Neutrophil (primary cell): Measurements from ENCODE around the gene ACVR2B.

ENCODE experiments used
- H3K27ac ChIP-seq: fragments of 200-600 bp; sonication (generic); 2 replicates; pipeline ENCODE4 v1.5.1; 2016; ENCODE audit warnings: mild to moderate bottlenecking, moderate library complexity
- H3K27me3 ChIP-seq: fragments of 200-600 bp; sonication (generic); 2 replicates; pipeline ENCODE4 v1.6.0; 2016; ENCODE audit warnings: mild to moderate bottlenecking
- H3K36me3 ChIP-seq: fragments of 200-600 bp; sonication (generic); 2 replicates; pipeline ENCODE4 v1.5.1; 2017
- H3K4me1 ChIP-seq, 2 experiments: fragments of 200-600 bp in 1 of 2; sonication (generic) in 1 of 2; 1 replicate in 1 of 2; 2 replicates in 1 of 2; pipeline versions ENCODE4 v1.5.1 to v1.6.1; 2013 to 2016; ENCODE audit warnings: low read depth in 1 of 2, low read length in 1 of 2, mild to moderate bottlenecking in 1 of 2, moderate library complexity in 1 of 2; ENCODE audit not compliant: control insufficient read depth in 1 of 2, insufficient read depth in 1 of 2
- H3K4me3 ChIP-seq, 2 experiments: fragments of 200-600 bp in 1 of 2; sonication (generic) in 1 of 2; 1 replicate in 1 of 2; 2 replicates in 1 of 2; pipeline ENCODE4 v1.5.1; 2013 to 2016; ENCODE audit warnings: low read depth in 1 of 2, low read length in 1 of 2, mild to moderate bottlenecking in 1 of 2, moderate library complexity in 1 of 2
- H3K9me3 ChIP-seq: fragments of 200-600 bp; sonication (generic); 2 replicates; pipeline ENCODE4 v1.5.1; 2016
- CTCF ChIP-seq: fragments of 200-600 bp; sonication (generic); IDR thresholded peaks from 2 replicates; pipeline ENCODE4 v1.5.1; 2016; ENCODE audit warnings: antibody characterized with exemption

ACVR2B gene

GRCh38 chr3:38510631-38511030, 56.9 kb downstream of the ACVR2B start:
- H3K27me3 ChIP-seq, result no peaks in the 10 kb centered on the region
- no peak overlapping the region for H3K27ac ChIP-seq
- H3K4me3 ChIP-seq, result no peak overlapping the region
- no peaks in the 10 kb centered on the region for H3K4me1 ChIP-seq
- peaks cover 20% of the 10 kb centered on the region for H3K36me3 ChIP-seq
- H3K9me3 ChIP-seq, result no peaks in the 10 kb centered on the region
- no peak for TF ChIP-seq CTCF

- H3K36me3 ChIP-seq, result peaks cover 21% of the 10 kb centered on the region
- no peak overlapping the region for H3K27ac ChIP-seq
- H3K4me3 ChIP-seq, result no peak overlapping the region
- H3K9me3 ChIP-seq, result no peaks in the 10 kb centered on the region
- no peaks in the 10 kb centered on the region for H3K4me1 ChIP-seq
- no peaks in the 10 kb centered on the region for H3K27me3 ChIP-seq
- no peak for TF ChIP-seq CTCF
These were observed 57.9 kb downstream of the ACVR2B start for GRCh38 chr3:38511546-38511945.

GRCh38 chr3:38515367-38515766, 61.7 kb downstream of the ACVR2B start:
- H3K36me3 ChIP-seq, result peaks cover 16% of the 10 kb centered on the region
- no peaks in the 10 kb centered on the region for H3K4me1 ChIP-seq
- H3K27me3 ChIP-seq, result no peaks in the 10 kb centered on the region
- H3K9me3 ChIP-seq, result no peaks in the 10 kb centered on the region
- no peak overlapping the region for H3K27ac ChIP-seq
- no peak overlapping the region for H3K4me3 ChIP-seq
- TF ChIP-seq CTCF, result no peak

GRCh38 chr3:38516669-38517068, 63.0 kb downstream of the ACVR2B start:
- Histone ChIP-seq H3K4me3 (no peak overlapping the region), H3K4me1 (no peaks in the 10 kb centered on the region), H3K9me3 (no peaks in the 10 kb centered on the region), H3K27me3 (no peaks in the 10 kb centered on the region), H3K36me3 (peaks cover 16% of the 10 kb centered on the region), H3K27ac (no peak overlapping the region)
- TF ChIP-seq CTCF, result no peak

- TF ChIP-seq CTCF, result no peak
- Histone ChIP-seq H3K27ac (no peak overlapping the region), H3K4me3 (no peak overlapping the region), H3K27me3 (no peaks in the 10 kb centered on the region), H3K36me3 (peaks cover 6% of the 10 kb centered on the region), H3K4me1 (no peaks in the 10 kb centered on the region), H3K9me3 (no peaks in the 10 kb centered on the region)
These were observed 65.3 kb downstream of the ACVR2B start for GRCh38 chr3:38519000-38519399.

GRCh38 chr3:38519651-38520050, 66.0 kb downstream of the ACVR2B start:
- Histone ChIP-seq H3K4me3 (no peak overlapping the region), H3K27ac (no peak overlapping the region), H3K4me1 (no peaks in the 10 kb centered on the region)

More at GRCh38 chr3:38519651-38520050, 66.0 kb downstream of the ACVR2B start:
- no peaks in the 10 kb centered on the region for H3K27me3 ChIP-seq
- no peaks in the 10 kb centered on the region for H3K9me3 ChIP-seq
- H3K36me3 ChIP-seq, result peaks cover 11% of the 10 kb centered on the region
- no peak for TF ChIP-seq CTCF
